ENCODE data around the gene GATA5.

DNA sequence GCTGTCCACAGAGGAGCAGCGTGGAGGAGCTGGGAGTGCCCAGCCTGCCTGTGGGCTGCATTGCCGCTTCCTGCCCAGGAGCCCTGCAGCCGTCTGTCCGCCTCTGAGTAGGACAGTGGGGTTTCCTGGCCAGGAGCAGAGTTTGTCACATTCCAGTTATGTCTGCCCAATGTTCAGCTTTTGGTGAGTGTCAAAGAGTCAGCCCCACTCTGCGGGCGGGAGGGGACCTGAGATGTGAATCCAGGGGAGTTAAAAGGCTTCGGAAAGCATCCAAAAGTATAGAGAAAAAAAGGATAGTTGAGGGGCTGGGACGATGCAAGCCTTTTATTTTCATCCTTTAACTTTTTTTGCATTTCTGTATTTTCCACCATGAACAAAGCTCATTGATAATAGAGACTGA lies 7.2 kb upstream of the GATA5 start:
- TF ChIP-seq POLR2A (IDR thresholded peaks at IDR 0.05) (no peak), CTCF (IDR thresholded peaks at IDR 0.05) (no peak), POLR2AphosphoS5 (IDR thresholded peaks at IDR 0.05) (no peak)
